PC-9 (cell line): ENCODE measurements around the gene ABLIM2. TPM values are rescaled to one million over a fixed set of nuclear protein-coding genes. Genes with fewer than 3 reads are reported as not detected.
A peak's percentile ranks its signal among the peaks of the same experiment; 100 is the strongest.

Source experiments
- BruUV-seq: library from RNA; stranded (reverse); fragments of 400-500 nt; replicated peaks from 2 replicates; lab custom pipeline; 2021; lab: Mats Ljungman, UMichigan
- CTCF ChIA-PET: fragments of 300-600 bp; sonication (Branson Sonifier 250); formaldehyde crosslinking; loops from one replicate; lab custom pipeline; 2022; ENCODE audit warnings: antibody characterized with exemption; lab: Charles Lee
- POLR2A ChIA-PET: fragments of 300-600 bp; sonication (Branson Sonifier 250); formaldehyde crosslinking; loops from one replicate; lab custom pipeline; 2022; ENCODE audit warnings: antibody characterized with exemption; ENCODE audit not compliant: unreplicated experiment; lab: Charles Lee
- DNase-seq, 2 experiments: peaks; one replicate each; pipeline versions ENCODE4 v3.0.0 to v3.0.0-alpha.2; 2015 to 2022; ENCODE audit warnings: mixed read lengths in 1 of 2
- H2AFZ ChIP-seq: fragments of 200-600 bp; sonication (generic); 2 replicates; pipeline ENCODE4 v1.8.1; 2017; ENCODE audit warnings: antibody characterized with exemption
- H3F3A ChIP-seq: fragments of 200-600 bp; sonication (generic); 2 replicates; pipeline ENCODE4 v1.8.1; 2017; ENCODE audit warnings: antibody characterized with exemption, mild to moderate bottlenecking, low read depth; ENCODE audit not compliant: insufficient read depth
- H3K27ac ChIP-seq: fragments of 200-600 bp; sonication (generic); 2 replicates; pipeline ENCODE4 v1.6.1; 2016; ENCODE audit warnings: mixed run types
- H3K27me3 ChIP-seq: fragments of 200-600 bp; sonication (generic); 2 replicates; pipeline ENCODE4 v1.6.1; 2016; ENCODE audit warnings: low read depth, mixed run types; ENCODE audit not compliant: insufficient read depth
- H3K36me3 ChIP-seq: fragments of 200-600 bp; sonication (generic); 2 replicates; pipeline ENCODE4 v1.6.1; 2016; ENCODE audit warnings: low read depth, mixed run types
- H3K4me1 ChIP-seq: fragments of 200-600 bp; sonication (generic); replicated peaks from 2 replicates; pipeline ENCODE4 v1.6.1; 2016; ENCODE audit warnings: mixed run types; ENCODE audit not compliant: insufficient read depth
- H3K4me2 ChIP-seq: fragments of 200-600 bp; sonication (generic); 2 replicates; pipeline ENCODE4 v1.6.1; 2017; ENCODE audit warnings: mixed run types
- H3K4me3 ChIP-seq: fragments of 200-600 bp; sonication (generic); 2 replicates; pipeline ENCODE4 v1.6.1; 2016; ENCODE audit warnings: mixed run types
- H3K79me2 ChIP-seq: fragments of 200-600 bp; sonication (generic); 2 replicates; pipeline ENCODE4 v1.6.1; 2017; ENCODE audit warnings: low read depth, mixed run types
- H3K9me2 ChIP-seq: fragments of 200-600 bp; sonication (generic); 2 replicates; pipeline ENCODE4 v1.8.1; 2017; ENCODE audit warnings: mild to moderate bottlenecking; ENCODE audit not compliant: insufficient read depth
- H3K9me3 ChIP-seq: fragments of 200-600 bp; sonication (generic); 2 replicates; pipeline ENCODE4 v1.8.1; 2016; ENCODE audit warnings: low read depth; ENCODE audit not compliant: insufficient read depth
- H4K20me1 ChIP-seq: fragments of 200-600 bp; sonication (generic); 2 replicates; pipeline ENCODE4 v1.8.1; 2017; ENCODE audit not compliant: insufficient read depth
- EZH2 ChIP-seq: fragments of 200-600 bp; sonication (generic); IDR thresholded peaks from 2 replicates; pipeline ENCODE4 v1.8.0; 2017; ENCODE audit warnings: antibody characterized with exemption, low read depth
- intact Hi-C: fragments of 100-400 bp; cut with micrococcal nuclease; formaldehyde crosslinking; loops from one replicate; pipeline ENCODE4 v1.10.0; 2022; ENCODE audit not compliant: unreplicated experiment
- total RNA-seq: library from RNA; stranded (reverse); gene quantifications from 2 replicates; pipeline ENCODE4 v1.2.3, GENCODE V29; 2021
- TF ChIP-seq, protein P1 (sequence below): fragments of 200-600 bp; sonication (generic); conservative IDR thresholded peaks from 2 replicates; pipeline ENCODE4 v1.6.1; 2017; ENCODE audit warnings: mixed run types, antibody characterized with exemption, mild to moderate bottlenecking, moderate library complexity

Gene ABLIM2
- total RNA-seq, 1 experiment from 2014 or later = 1.6 TPM

DNA sequence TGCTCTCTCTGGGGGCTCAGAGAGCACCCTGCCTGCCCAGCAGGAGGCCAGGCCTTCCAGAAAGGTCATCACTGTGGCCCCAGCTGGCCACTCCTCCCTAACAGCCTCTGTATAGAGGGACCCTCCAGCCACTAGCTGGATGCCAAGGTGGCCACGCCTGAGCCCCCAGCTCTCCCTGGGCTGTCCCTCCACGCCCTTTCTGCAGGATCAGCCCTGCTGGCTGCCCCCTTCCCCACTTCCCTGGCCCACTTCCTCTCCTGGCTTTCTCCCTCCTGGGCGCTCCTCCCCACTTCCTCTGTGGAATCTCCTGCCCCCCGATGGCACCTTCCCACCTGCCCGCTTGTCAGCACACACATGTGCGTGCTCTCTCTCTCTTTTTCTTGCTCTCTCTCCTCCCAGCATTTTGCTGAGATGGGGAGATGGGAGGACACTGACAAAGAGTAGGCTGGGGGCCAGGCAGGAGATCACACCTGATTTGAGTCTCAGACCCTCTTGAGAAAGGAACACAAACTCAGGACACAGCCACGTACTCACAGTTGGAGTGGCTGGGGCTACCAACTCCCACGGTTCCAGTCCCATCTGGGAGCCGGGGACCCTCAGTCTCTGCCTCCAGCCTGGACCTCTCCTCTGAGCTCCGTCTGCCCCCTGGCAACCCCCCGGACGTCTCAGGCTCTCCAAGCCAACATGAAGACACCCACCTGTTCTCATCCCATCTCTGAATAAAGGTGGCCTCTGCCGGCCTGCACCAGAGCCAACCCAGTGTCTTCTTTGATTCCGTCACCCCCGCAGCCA lies 156.9 kb downstream of the ABLIM2 start:
- Histone ChIP-seq H3K4me2 (no peak overlapping the region), H3F3A (no peaks in the 10 kb centered on the region), H4K20me1 (no peaks in the 10 kb centered on the region), H3K36me3 (no peaks in the 10 kb centered on the region), H3K79me2 (no peaks in the 10 kb centered on the region), H2AFZ (no peak overlapping the region), H3K9me2 (no peaks in the 10 kb centered on the region), H3K27ac (no peak overlapping the region), H3K4me1 (no peaks in the 10 kb centered on the region), H3K27me3 (peaks cover 3% of the 10 kb centered on the region; the same call in 1 of the 2 replicates), H3K9me3 (no peaks in the 10 kb centered on the region), H3K4me3 (no peak overlapping the region)
- POLR2A ChIA-PET = interaction anchor here (0.6 kb wide), 1 partner anchor 426 kb away, joined by 3 read pairs; no protein-coding TSS in a partner anchor
- no peak for DNase-seq
- CTCF ChIA-PET = no interaction called here
- intact Hi-C loops = no loop called here
- BruUV-seq = no TSS peak
- TF ChIP-seq, protein P1, sequence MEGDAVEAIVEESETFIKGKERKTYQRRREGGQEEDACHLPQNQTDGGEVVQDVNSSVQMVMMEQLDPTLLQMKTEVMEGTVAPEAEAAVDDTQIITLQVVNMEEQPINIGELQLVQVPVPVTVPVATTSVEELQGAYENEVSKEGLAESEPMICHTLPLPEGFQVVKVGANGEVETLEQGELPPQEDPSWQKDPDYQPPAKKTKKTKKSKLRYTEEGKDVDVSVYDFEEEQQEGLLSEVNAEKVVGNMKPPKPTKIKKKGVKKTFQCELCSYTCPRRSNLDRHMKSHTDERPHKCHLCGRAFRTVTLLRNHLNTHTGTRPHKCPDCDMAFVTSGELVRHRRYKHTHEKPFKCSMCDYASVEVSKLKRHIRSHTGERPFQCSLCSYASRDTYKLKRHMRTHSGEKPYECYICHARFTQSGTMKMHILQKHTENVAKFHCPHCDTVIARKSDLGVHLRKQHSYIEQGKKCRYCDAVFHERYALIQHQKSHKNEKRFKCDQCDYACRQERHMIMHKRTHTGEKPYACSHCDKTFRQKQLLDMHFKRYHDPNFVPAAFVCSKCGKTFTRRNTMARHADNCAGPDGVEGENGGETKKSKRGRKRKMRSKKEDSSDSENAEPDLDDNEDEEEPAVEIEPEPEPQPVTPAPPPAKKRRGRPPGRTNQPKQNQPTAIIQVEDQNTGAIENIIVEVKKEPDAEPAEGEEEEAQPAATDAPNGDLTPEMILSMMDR = no peak
- TF ChIP-seq EZH2 = no peak

DNA sequence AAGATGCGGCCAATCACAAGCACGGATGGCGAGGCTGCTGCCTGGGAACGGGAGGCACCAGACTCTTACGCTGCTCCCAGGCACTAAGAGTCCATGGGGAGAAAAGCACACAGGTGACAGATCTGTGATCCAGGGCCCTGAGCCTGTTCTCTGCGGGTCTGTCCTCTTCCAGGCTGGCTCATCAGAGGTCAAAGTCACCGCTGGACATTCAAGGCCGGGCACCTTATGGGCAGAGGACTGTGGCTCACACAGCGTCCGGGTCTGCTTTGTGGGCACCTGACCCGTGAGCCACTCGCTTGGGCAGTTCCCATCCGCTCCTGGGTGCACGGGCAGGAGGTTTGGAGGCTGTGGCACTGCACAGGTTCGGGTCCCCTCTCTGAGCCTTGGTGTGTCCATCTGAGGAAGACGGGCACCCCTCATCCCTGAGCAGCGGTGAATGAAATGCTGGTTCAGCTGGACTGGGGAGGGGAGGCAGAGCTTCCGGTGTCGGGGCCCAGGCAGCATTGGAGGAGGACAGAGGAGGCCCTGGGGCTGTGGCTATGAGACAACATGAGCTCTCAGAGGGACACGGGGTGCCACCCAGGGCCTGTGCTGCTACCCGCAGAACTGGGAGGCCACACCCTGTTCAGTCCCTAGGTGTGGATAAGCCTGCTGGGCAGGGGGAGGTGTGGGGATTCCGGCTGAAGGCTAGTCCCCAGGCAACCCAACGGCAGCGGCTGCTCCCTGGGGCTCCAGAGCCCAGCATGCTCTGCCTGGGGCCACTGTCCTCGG lies 157.7 kb downstream of the ABLIM2 start:
- ChIA-PET CTCF (no interaction called here), POLR2A (interaction anchor here (0.6 kb wide), 1 partner anchor 427 kb away, joined by 3 read pairs; no protein-coding TSS in a partner anchor)
- Histone ChIP-seq H4K20me1 (no peaks in the 10 kb centered on the region), H2AFZ (no peak overlapping the region), H3K36me3 (no peaks in the 10 kb centered on the region), H3K4me2 (no peak overlapping the region), H3K9me2 (no peaks in the 10 kb centered on the region), H3F3A (no peaks in the 10 kb centered on the region), H3K9me3 (no peaks in the 10 kb centered on the region), H3K79me2 (no peaks in the 10 kb centered on the region), H3K4me1 (no peaks in the 10 kb centered on the region), H3K27ac (no peak overlapping the region), H3K27me3 (peaks cover 3% of the 10 kb centered on the region; the same call in 1 of the 2 replicates), H3K4me3 (no peak overlapping the region)
- BruUV-seq = no TSS peak
- TF ChIP-seq EZH2 = no peak
- TF ChIP-seq, protein P1 = no peak
- peak in 1 of 2 experiments; percentile 38 for DNase-seq
- intact Hi-C loops = no loop called here

DNA sequence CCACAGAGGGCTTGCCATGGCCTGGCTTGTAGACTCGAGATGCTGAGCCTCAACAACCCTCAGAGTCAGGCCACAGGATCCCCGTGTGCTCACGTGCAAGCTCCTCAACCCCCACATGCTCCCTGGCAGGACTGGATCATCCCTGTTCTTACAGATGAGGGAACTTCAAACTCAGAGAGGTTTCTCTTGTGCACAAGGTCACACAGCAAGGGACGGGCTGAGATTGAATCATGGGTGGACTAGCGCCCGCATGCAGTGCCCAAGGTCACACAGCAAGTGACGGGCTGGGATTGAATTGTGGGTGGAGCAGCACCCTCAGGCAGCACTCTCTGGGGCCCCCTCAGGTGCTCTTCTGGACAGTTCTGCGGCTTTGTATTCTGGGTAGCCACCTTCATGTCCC lies 158.4 kb downstream of the ABLIM2 start:
- no peak for TF ChIP-seq EZH2
- TF ChIP-seq, protein P1 = no peak
- intact Hi-C loops = no loop called here
- no peak for DNase-seq
- Histone ChIP-seq H3F3A (no peaks in the 10 kb centered on the region), H3K27ac (no peak overlapping the region), H3K9me2 (no peaks in the 10 kb centered on the region), H3K4me1 (no peaks in the 10 kb centered on the region), H3K4me2 (no peak overlapping the region), H3K36me3 (no peaks in the 10 kb centered on the region), H3K4me3 (no peak overlapping the region), H4K20me1 (no peaks in the 10 kb centered on the region), H3K9me3 (no peaks in the 10 kb centered on the region), H3K27me3 (peaks cover 3% of the 10 kb centered on the region; the same call in 1 of the 2 replicates), H2AFZ (no peak overlapping the region), H3K79me2 (no peaks in the 10 kb centered on the region)
- ChIA-PET POLR2A (no interaction called here), CTCF (no interaction called here)
- no TSS peak for BruUV-seq
